HepG2 (cell line): ENCODE measurements around the gene FBF1. TPM values are rescaled to one million over a fixed set of nuclear protein-coding genes. Genes with fewer than 3 reads are reported as not detected.

Experiments
- ARNTL ChIP-seq: sonication (generic); formaldehyde crosslinking; IDR thresholded peaks from 2 replicates; pipeline ENCODE4 v1.4.0; 2020; ENCODE audit warnings: mild to moderate bottlenecking, missing genetic modification reagents
- HMG20B ChIP-seq: conservative IDR thresholded peaks from 2 replicates; pipeline ENCODE4 v1.6.1; 2016; ENCODE audit warnings: missing genetic modification reagents, missing compliant biosample characterization
- JUND ChIP-seq: sonication (generic); formaldehyde crosslinking; IDR thresholded peaks from 2 replicates; pipeline ENCODE4 v1.8.0; 2022; ENCODE audit warnings: mild to moderate bottlenecking, missing genetic modification reagents
- KDM5A ChIP-seq: fragments of 200-600 bp; sonication (generic); IDR thresholded peaks from 2 replicates; pipeline ENCODE4 v1.7.0; 2018; ENCODE audit warnings: antibody characterized with exemption, mild to moderate bottlenecking, low read length, borderline replicate concordance
- KLF13 ChIP-seq: sonication (generic); formaldehyde crosslinking; IDR thresholded peaks from 2 replicates; pipeline ENCODE4 v1.4.0; 2020; ENCODE audit warnings: mild to moderate bottlenecking, missing genetic modification reagents
- RBFOX2 ChIP-seq: fragments of 200-400 bp; formaldehyde crosslinking; IDR thresholded peaks from 2 replicates; pipeline ENCODE4 v1.6.1; 2017; ENCODE audit warnings: low read depth, mild to moderate bottlenecking, low read length
- RFX5 ChIP-seq: IDR thresholded peaks from 2 replicates; pipeline ENCODE4 v1.6.1; 2011; ENCODE audit warnings: low read depth, low read length, improper control_type of control experiment
- SRF ChIP-seq: IDR thresholded peaks from 2 replicates; pipeline ENCODE4 v1.6.1; 2011; ENCODE audit warnings: mild to moderate bottlenecking, low read depth, low read length, moderate library complexity
- TAF15 ChIP-seq: fragments of 200-400 bp; formaldehyde crosslinking; IDR thresholded peaks from one replicate; pipeline ENCODE4 v1.6.1; 2018; ENCODE audit warnings: mild to moderate bottlenecking, low read depth, low read length; ENCODE audit not compliant: poor library complexity, severe bottlenecking
- TCF7L2 ChIP-seq: IDR thresholded peaks from 2 replicates; pipeline ENCODE4 v1.6.1; 2011; ENCODE audit warnings: mild to moderate bottlenecking, low read depth, low read length, moderate library complexity
- ZC3H13 ChIP-seq: sonication (generic); formaldehyde crosslinking; IDR thresholded peaks from 2 replicates; pipeline ENCODE4 v1.8.1; 2023; ENCODE audit warnings: mild to moderate bottlenecking, missing genetic modification reagents, moderate library complexity
- ZFAT ChIP-seq: sonication (generic); formaldehyde crosslinking; conservative IDR thresholded peaks from 2 replicates; pipeline ENCODE4 v1.8.1; 2023; ENCODE audit warnings: missing genetic modification reagents, inconsistent platforms
- ZKSCAN1 ChIP-seq: fragments of 150-350 bp; IDR thresholded peaks from 2 replicates; pipeline ENCODE4 v1.6.1; 2014; ENCODE audit warnings: low read length
- ZKSCAN5 ChIP-seq: sonication (generic); formaldehyde crosslinking; IDR thresholded peaks from 2 replicates; pipeline ENCODE4 v1.5.1; 2020; ENCODE audit warnings: mild to moderate bottlenecking, missing genetic modification reagents
- ZNF12 ChIP-seq: sonication (generic); formaldehyde crosslinking; IDR thresholded peaks from 2 replicates; pipeline ENCODE4 v1.5.0; 2020; ENCODE audit warnings: missing genetic modification reagents
- ZNF367 ChIP-seq: sonication (generic); formaldehyde crosslinking; IDR thresholded peaks from 2 replicates; pipeline ENCODE4 v1.4.0; 2020; ENCODE audit warnings: missing genetic modification reagents, borderline replicate concordance
- ZNF468 ChIP-seq: sonication (generic); formaldehyde crosslinking; IDR thresholded peaks from 2 replicates; pipeline ENCODE4 v1.8.0; 2022; ENCODE audit warnings: mild to moderate bottlenecking, moderate library complexity, missing genetic modification reagents
- ZNF569 ChIP-seq: sonication (generic); formaldehyde crosslinking; IDR thresholded peaks from 2 replicates; pipeline ENCODE4 v1.5.0; 2020; ENCODE audit warnings: mild to moderate bottlenecking, missing genetic modification reagents, moderate library complexity, borderline replicate concordance
- ZNF678 ChIP-seq: sonication (generic); formaldehyde crosslinking; IDR thresholded peaks from 2 replicates; pipeline ENCODE4 v1.4.0; 2020; ENCODE audit warnings: mild to moderate bottlenecking, missing genetic modification reagents
- ZNF777 ChIP-seq: sonication (generic); formaldehyde crosslinking; IDR thresholded peaks from 2 replicates; pipeline ENCODE4 v1.4.0; 2020; ENCODE audit warnings: missing genetic modification reagents
- ZNF878 ChIP-seq: sonication (generic); formaldehyde crosslinking; IDR thresholded peaks from 2 replicates; pipeline ENCODE4 v1.8.1; 2023; ENCODE audit warnings: mild to moderate bottlenecking, missing genetic modification reagents, moderate library complexity
- ZNF891 ChIP-seq: sonication (generic); formaldehyde crosslinking; IDR thresholded peaks from 2 replicates; pipeline ENCODE4 v1.5.0; 2020; ENCODE audit warnings: mild to moderate bottlenecking, missing genetic modification reagents
- ZSCAN30 ChIP-seq: sonication (generic); formaldehyde crosslinking; IDR thresholded peaks from 2 replicates; pipeline ENCODE4 v1.5.0; 2020; ENCODE audit warnings: mild to moderate bottlenecking, missing genetic modification reagents
- polyA plus RNA-seq, 8 experiments: library from polyadenylated mRNA; depleted of rRNA in 3 of 8; stranded (reverse) in 7 of 8; unstranded in 1 of 8; fragments of >200 nt; fragmentation: Illumina TruSeq in 4 of 8; extraction: Trizol in 4 of 8; gene quantifications; 2 replicates each; pipeline versions ENCODE4 v1.2.1 to v1.2.3, GENCODE V29; 2011 to 2016; ENCODE audit warnings: low read depth in 4 of 8, missing spikeins in 1 of 8, mixed read lengths in 1 of 8; ENCODE audit not compliant: insufficient read depth in 1 of 8
- total RNA-seq, 5 experiments: library from RNA; depleted of rRNA; stranded (reverse); fragments of >200 nt; fragmentation: Illumina TruSeq; extraction: Trizol; gene quantifications; 2 replicates each; pipeline ENCODE4 v1.2.3, GENCODE V29; 2016; ENCODE audit warnings: low read depth in 1 of 5
- TF ChIP-seq, protein P1 (sequence below): IDR thresholded peaks from 2 replicates; pipeline ENCODE4 v1.6.1; 2016; ENCODE audit warnings: missing compliant biosample characterization, missing genetic modification reagents, borderline replicate concordance
- TF ChIP-seq, protein P2 (sequence below): sonication (generic); formaldehyde crosslinking; IDR thresholded peaks from 2 replicates; pipeline ENCODE4 v1.4.0; 2020; ENCODE audit warnings: mild to moderate bottlenecking, low read depth, missing genetic modification reagents
- TF ChIP-seq, protein P3 (sequence below): sonication (generic); formaldehyde crosslinking; IDR thresholded peaks from 2 replicates; pipeline ENCODE4 v1.5.0; 2020; ENCODE audit warnings: missing genetic modification reagents
- TF ChIP-seq, protein P4 (sequence below): sonication (generic); formaldehyde crosslinking; IDR thresholded peaks from 2 replicates; pipeline ENCODE4 v1.4.0; 2020; ENCODE audit warnings: mild to moderate bottlenecking, missing genetic modification reagents

Gene FBF1
- total and polyA plus RNA-seq, 2 of the 13 experiments (the other 11 are each of a cell fraction or from before 2014, with no cell fraction given), result 2.4 to 8.1 TPM

DNA sequence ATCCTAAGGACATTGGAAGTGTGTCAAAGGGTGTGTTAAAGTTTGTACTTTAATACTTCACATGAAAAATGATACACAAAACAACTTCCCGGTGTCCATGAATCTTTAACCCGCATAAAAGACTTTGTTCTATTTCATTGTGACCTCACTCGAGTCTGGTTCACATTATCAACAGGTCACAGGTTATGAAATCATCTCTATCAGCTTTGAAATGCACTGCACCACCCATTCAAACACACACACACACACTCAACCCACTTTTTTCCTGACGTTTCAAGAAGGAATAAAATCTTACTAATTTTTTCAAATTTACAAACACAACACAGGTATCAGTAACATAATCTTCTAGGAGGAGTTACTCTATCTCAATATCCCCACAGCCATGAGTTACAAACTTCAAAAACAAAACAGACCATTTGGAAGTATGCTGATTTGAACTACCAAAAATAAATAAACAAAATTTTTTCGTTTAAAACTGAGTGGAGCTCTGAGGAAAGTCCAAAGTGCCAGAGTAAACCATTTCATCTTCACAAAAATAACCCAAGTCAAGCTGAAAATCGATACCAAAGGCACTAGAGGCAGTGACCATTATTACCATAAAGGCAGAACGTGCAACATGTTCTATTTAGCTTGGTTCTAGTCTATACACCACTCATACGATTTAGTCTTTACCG, 35.5 kb upstream of the FBF1 start (continued):
- TF ChIP-seq ZNF468 (CRISPR knock-in tag), result no peak
- TF ChIP-seq ZKSCAN1, result no peak
- TF ChIP-seq, protein P1, sequence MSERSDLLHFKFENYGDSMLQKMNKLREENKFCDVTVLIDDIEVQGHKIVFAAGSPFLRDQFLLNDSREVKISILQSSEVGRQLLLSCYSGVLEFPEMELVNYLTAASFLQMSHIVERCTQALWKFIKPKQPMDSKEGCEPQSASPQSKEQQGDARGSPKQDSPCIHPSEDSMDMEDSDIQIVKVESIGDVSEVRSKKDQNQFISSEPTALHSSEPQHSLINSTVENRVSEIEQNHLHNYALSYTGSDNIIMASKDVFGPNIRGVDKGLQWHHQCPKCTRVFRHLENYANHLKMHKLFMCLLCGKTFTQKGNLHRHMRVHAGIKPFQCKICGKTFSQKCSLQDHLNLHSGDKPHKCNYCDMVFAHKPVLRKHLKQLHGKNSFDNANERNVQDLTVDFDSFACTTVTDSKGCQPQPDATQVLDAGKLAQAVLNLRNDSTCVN (CRISPR knock-in tag), result no peak
- no peak for TF ChIP-seq TAF15
- TF ChIP-seq ZNF569, result no peak
- TF ChIP-seq, protein P2, sequence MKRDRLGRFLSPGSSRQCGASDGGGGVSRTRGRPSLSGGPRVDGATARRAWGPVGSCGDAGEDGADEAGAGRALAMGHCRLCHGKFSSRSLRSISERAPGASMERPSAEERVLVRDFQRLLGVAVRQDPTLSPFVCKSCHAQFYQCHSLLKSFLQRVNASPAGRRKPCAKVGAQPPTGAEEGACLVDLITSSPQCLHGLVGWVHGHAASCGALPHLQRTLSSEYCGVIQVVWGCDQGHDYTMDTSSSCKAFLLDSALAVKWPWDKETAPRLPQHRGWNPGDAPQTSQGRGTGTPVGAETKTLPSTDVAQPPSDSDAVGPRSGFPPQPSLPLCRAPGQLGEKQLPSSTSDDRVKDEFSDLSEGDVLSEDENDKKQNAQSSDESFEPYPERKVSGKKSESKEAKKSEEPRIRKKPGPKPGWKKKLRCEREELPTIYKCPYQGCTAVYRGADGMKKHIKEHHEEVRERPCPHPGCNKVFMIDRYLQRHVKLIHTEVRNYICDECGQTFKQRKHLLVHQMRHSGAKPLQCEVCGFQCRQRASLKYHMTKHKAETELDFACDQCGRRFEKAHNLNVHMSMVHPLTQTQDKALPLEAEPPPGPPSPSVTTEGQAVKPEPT (CRISPR knock-in tag), result no peak
- no peak for TF ChIP-seq ZNF777 (CRISPR knock-in tag)
- TF ChIP-seq, protein P3, sequence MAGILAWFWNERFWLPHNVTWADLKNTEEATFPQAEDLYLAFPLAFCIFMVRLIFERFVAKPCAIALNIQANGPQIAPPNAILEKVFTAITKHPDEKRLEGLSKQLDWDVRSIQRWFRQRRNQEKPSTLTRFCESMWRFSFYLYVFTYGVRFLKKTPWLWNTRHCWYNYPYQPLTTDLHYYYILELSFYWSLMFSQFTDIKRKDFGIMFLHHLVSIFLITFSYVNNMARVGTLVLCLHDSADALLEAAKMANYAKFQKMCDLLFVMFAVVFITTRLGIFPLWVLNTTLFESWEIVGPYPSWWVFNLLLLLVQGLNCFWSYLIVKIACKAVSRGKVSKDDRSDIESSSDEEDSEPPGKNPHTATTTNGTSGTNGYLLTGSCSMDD (CRISPR knock-in tag), result no peak
- TF ChIP-seq, protein P4, sequence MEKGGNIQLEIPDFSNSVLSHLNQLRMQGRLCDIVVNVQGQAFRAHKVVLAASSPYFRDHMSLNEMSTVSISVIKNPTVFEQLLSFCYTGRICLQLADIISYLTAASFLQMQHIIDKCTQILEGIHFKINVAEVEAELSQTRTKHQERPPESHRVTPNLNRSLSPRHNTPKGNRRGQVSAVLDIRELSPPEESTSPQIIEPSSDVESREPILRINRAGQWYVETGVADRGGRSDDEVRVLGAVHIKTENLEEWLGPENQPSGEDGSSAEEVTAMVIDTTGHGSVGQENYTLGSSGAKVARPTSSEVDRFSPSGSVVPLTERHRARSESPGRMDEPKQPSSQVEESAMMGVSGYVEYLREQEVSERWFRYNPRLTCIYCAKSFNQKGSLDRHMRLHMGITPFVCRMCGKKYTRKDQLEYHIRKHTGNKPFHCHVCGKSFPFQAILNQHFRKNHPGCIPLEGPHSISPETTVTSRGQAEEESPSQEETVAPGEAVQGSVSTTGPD (CRISPR knock-in tag), result no peak
- no peak for TF ChIP-seq ZFAT (CRISPR knock-in tag)
- peak; percentile 93; the same call in 1 of the 2 replicates for TF ChIP-seq ZSCAN30 (CRISPR knock-in tag)
- no peak for TF ChIP-seq ZNF367 (CRISPR knock-in tag)
- TF ChIP-seq ZC3H13 (CRISPR knock-in tag), result no peak
- peak; percentile 27; the same call in 1 of the 2 replicates for TF ChIP-seq RBFOX2
- no peak for TF ChIP-seq KLF13 (CRISPR knock-in tag)
- TF ChIP-seq TCF7L2, result no peak
- TF ChIP-seq ARNTL (CRISPR knock-in tag), result peak; percentile 48; the same call in 1 of the 2 replicates
- TF ChIP-seq ZNF891 (CRISPR knock-in tag), result no peak
- TF ChIP-seq ZNF12, result no peak
- TF ChIP-seq ZNF678, result no peak
- no peak for TF ChIP-seq JUND (CRISPR knock-in tag)
- TF ChIP-seq KDM5A, result peak; percentile 53; the same call in 1 of the 2 replicates
- no peak for TF ChIP-seq ZKSCAN5 (CRISPR knock-in tag)
- TF ChIP-seq SRF, result no peak
- TF ChIP-seq ZNF878 (CRISPR knock-in tag), result peak; percentile 39; the same call in 1 of the 2 replicates
- no peak for TF ChIP-seq RFX5
- no peak; the same call in 1 of the 2 replicates for TF ChIP-seq HMG20B (CRISPR knock-in tag)
